HepG2 (cell line): Measurements from ENCODE around the gene PPP2R5C. TPM values are rescaled to one million over a fixed set of nuclear protein-coding genes. Genes with fewer than 3 reads are reported as not detected.

Experiments
- ATAC-seq: fragments of 200-7000 bp; cut with Tn5 transposase; 3 replicates; pipeline ENCODE4 v1.9.1; 2020; ENCODE audit warnings: mild to moderate bottlenecking, moderate library complexity
- BruUV-seq: library from RNA; stranded (reverse); fragments of 400-500 nt; replicated peaks from 2 replicates; lab custom pipeline; 2021; lab: Mats Ljungman, UMichigan
- CTCF ChIA-PET: fragments of 300-600 bp; formaldehyde crosslinking; extraction: SDS; loops from one replicate; lab custom pipeline; 2021; ENCODE audit warnings: low total read pairs, inconsistent platforms, low intra/inter-chr PET ratio; lab: Yijun Ruan, JAX
- POLR2A ChIA-PET: fragments of 350-600 bp; sonication (Branson Sonifier 250); formaldehyde crosslinking; loops from one replicate; lab custom pipeline; 2020; ENCODE audit warnings: antibody characterized with exemption, inconsistent platforms; lab: Yijun Ruan, JAX
- DNase-seq: peaks from one replicate; pipeline ENCODE4 v3.0.0-alpha.2; 2015; ENCODE audit warnings: low spot score
- FAIRE-seq: peaks from 3 replicates; lab custom pipeline; 2011; peaks lifted over from hg19 to GRCh38; lab: Jason Lieb, UNC
- H2AFZ ChIP-seq: one replicate; pipeline ENCODE4 v1.6.1; 2011; ENCODE audit warnings: low read length, inconsistent platforms
- H3K27ac ChIP-seq: fragments of 300-600 bp; 3 replicates; pipeline ENCODE4 v1.8.0; 2011; ENCODE audit warnings: mixed run types, mild to moderate bottlenecking, mixed read lengths, low read length, inconsistent platforms; ENCODE audit not compliant: insufficient read depth; ENCODE audit errors: extremely low read length
- H3K27me3 ChIP-seq, 2 experiments: fragments of 200-600 bp in 1 of 2; 2 replicates in 1 of 2; 3 replicates in 1 of 2; pipeline versions ENCODE4 v1.6.0 to v1.8.0; 2011; ENCODE audit warnings: low read length in 2 of 2, mild to moderate bottlenecking in 2 of 2, moderate library complexity in 2 of 2, inconsistent platforms in 1 of 2; ENCODE audit not compliant: insufficient read depth in 2 of 2, control insufficient read depth in 1 of 2
- H3K36me3 ChIP-seq, 2 experiments: fragments of 200-600 bp in 1 of 2; replicated peaks in 1 of 2; 2 replicates in 1 of 2; 3 replicates in 1 of 2; pipeline versions ENCODE4 v1.5.1 to v1.8.0; 2011; ENCODE audit warnings: low read length in 2 of 2, inconsistent platforms in 1 of 2; ENCODE audit not compliant: insufficient read depth in 2 of 2, control insufficient read depth in 1 of 2
- H3K4me1 ChIP-seq: 2 replicates; pipeline ENCODE4 v1.5.1; 2012; ENCODE audit warnings: low read length, inconsistent platforms; ENCODE audit not compliant: insufficient read depth
- H3K4me2 ChIP-seq: 2 replicates; pipeline ENCODE4 v1.6.0; 2011; ENCODE audit warnings: low read depth, low read length, inconsistent platforms
- H3K4me3 ChIP-seq, 3 experiments: fragments of 200-600 bp in 1 of 3; sonication (generic), shearing (Covaris generic) in 1 of 3; replicated peaks in 1 of 3; 2 replicates each; pipeline ENCODE4 v1.5.1; 2011 to 2016; ENCODE audit warnings: low read length in 3 of 3, inconsistent platforms in 2 of 3, low read depth in 2 of 3, mild to moderate bottlenecking in 2 of 3, control low read depth in 1 of 3, mixed read lengths in 1 of 3; ENCODE audit not compliant: insufficient read depth in 1 of 3
- H3K79me2 ChIP-seq: one replicate; pipeline ENCODE4 v1.6.1; 2011; ENCODE audit warnings: low read length, inconsistent platforms; ENCODE audit not compliant: insufficient read depth
- H3K9ac ChIP-seq: 2 replicates; pipeline ENCODE4 v1.6.0; 2011; ENCODE audit warnings: mild to moderate bottlenecking, low read depth, low read length, inconsistent platforms; ENCODE audit not compliant: insufficient read depth
- H3K9me3 ChIP-seq: 2 replicates; pipeline ENCODE4 v1.5.1; 2012; ENCODE audit warnings: mild to moderate bottlenecking, low read length
- H4K20me1 ChIP-seq: 2 replicates; pipeline ENCODE4 v1.6.0; 2011; ENCODE audit warnings: inconsistent platforms, mild to moderate bottlenecking, low read length, moderate library complexity; ENCODE audit not compliant: insufficient read depth
- ARNTL ChIP-seq: sonication (generic); formaldehyde crosslinking; IDR thresholded peaks from 2 replicates; pipeline ENCODE4 v1.4.0; 2020; ENCODE audit warnings: mild to moderate bottlenecking, missing genetic modification reagents
- BRD4 ChIP-seq: sonication (generic); formaldehyde crosslinking; IDR thresholded peaks from 2 replicates; pipeline ENCODE4 v1.4.0; 2020; ENCODE audit warnings: missing genetic modification reagents
- DMAP1 ChIP-seq: IDR thresholded peaks from 2 replicates; pipeline ENCODE4 v1.6.1; 2016
- RCOR2 ChIP-seq: IDR thresholded peaks from 2 replicates; pipeline ENCODE4 v1.6.1; 2016; ENCODE audit warnings: missing biosample characterization, missing genetic modification reagents
- SMC3 ChIP-seq: IDR thresholded peaks from 2 replicates; pipeline ENCODE4 v1.6.1; 2011; ENCODE audit warnings: low read length, improper control_type of control experiment
- SP5 ChIP-seq: IDR thresholded peaks from 2 replicates; pipeline ENCODE4 v1.6.1; 2016; ENCODE audit warnings: low read depth, borderline replicate concordance
- TCF12 ChIP-seq, 2 experiments: fragments of 450-650 bp in 1 of 2; sonication (generic) in 1 of 2; formaldehyde crosslinking in 1 of 2; IDR thresholded peaks; 2 replicates each; pipeline versions ENCODE4 v1.6.1 to v1.8.0; 2017 to 2022; ENCODE audit warnings: antibody characterized with exemption in 1 of 2, mild to moderate bottlenecking in 1 of 2, missing genetic modification reagents in 1 of 2, moderate library complexity in 1 of 2
- XRCC5 ChIP-seq: fragments of 200-400 bp; formaldehyde crosslinking; optimal IDR thresholded peaks from 2 replicates; pipeline ENCODE3; 2017; ENCODE audit warnings: mild to moderate bottlenecking, low read length
- ZBTB1 ChIP-seq: sonication (generic); formaldehyde crosslinking; IDR thresholded peaks from 2 replicates; pipeline ENCODE4 v1.4.0; 2020; ENCODE audit warnings: missing genetic modification reagents, borderline replicate concordance
- ZBTB7A ChIP-seq: sonication (generic); formaldehyde crosslinking; IDR thresholded peaks from 2 replicates; pipeline ENCODE4 v1.8.0; 2022; ENCODE audit warnings: mild to moderate bottlenecking, missing genetic modification reagents
- ZNF12 ChIP-seq: sonication (generic); formaldehyde crosslinking; IDR thresholded peaks from 2 replicates; pipeline ENCODE4 v1.5.0; 2020; ENCODE audit warnings: missing genetic modification reagents
- WGBS: methylation state at CpG from one replicate; pipeline ENCODE4 v1.1.6; 2017; ENCODE audit warnings: low lambda C conversion rate; 5-methylcytosine and 5-hydroxymethylcytosine counted together
- in situ Hi-C: cut with HindIII; loops from 2 replicates; pipeline ENCODE4 v1.10.0; 2017; ENCODE audit warnings: low pct_unique_long_range_greater_than_20kb; ENCODE audit not compliant: extremely low pct_ligation_motif_present
- intact Hi-C: fragments of 100-400 bp; cut with micrococcal nuclease; formaldehyde crosslinking; loops from one replicate; pipeline ENCODE4 v1.10.0; 2022; ENCODE audit not compliant: unreplicated experiment
- polyA plus RNA-seq, 8 experiments: library from polyadenylated mRNA; depleted of rRNA in 3 of 8; stranded (reverse) in 7 of 8; unstranded in 1 of 8; fragments of >200 nt; fragmentation: Illumina TruSeq in 4 of 8; extraction: Trizol in 4 of 8; gene quantifications; 2 replicates each; pipeline versions ENCODE4 v1.2.1 to v1.2.3, GENCODE V29; 2011 to 2016; ENCODE audit warnings: low read depth in 4 of 8, missing spikeins in 1 of 8, mixed read lengths in 1 of 8; ENCODE audit not compliant: insufficient read depth in 1 of 8
- total RNA-seq, 5 experiments: library from RNA; depleted of rRNA; stranded (reverse); fragments of >200 nt; fragmentation: Illumina TruSeq; extraction: Trizol; gene quantifications; 2 replicates each; pipeline ENCODE4 v1.2.3, GENCODE V29; 2016; ENCODE audit warnings: low read depth in 1 of 5

PPP2R5C gene
- total and polyA plus RNA-seq, 2 of the 13 experiments (the other 11 are each of a cell fraction or from before 2014, with no cell fraction given): 74.3 to 78.5 TPM

GRCh38 chr14:101962503-101962874 lies 201.0 kb downstream of the PPP2R5C start (continued):
- TF ChIP-seq TCF12 (IDR thresholded peaks at IDR 0.05) (no peak), TCF12 (CRISPR knock-in tag; IDR thresholded peaks at IDR 0.05) (no peak), DMAP1 (CRISPR knock-in tag) (peak; percentile 61; the same call in 1 of the 2 replicates), XRCC5 (peak; percentile 74), ZNF12 (CRISPR knock-in tag) (peak; percentile 79)

GRCh38 chr14:101963052-101963451 lies 201.5 kb downstream of the PPP2R5C start:
- Histone ChIP-seq H3K79me2 (peaks cover 37% of the 10 kb centered on the region), H3K4me1 (peaks cover 80% of the 10 kb centered on the region)
- TF ChIP-seq BRD4 (CRISPR knock-in tag): no peak
- no peak for TF ChIP-seq ZBTB7A
- TF ChIP-seq RCOR2 (CRISPR knock-in tag): no peak
- no peak for TF ChIP-seq SMC3
- no peak for TF ChIP-seq ZBTB1 (CRISPR knock-in tag)
- TF ChIP-seq SP5: no peak
- no peak for TF ChIP-seq ARNTL (CRISPR knock-in tag)
- TF ChIP-seq, all 625 proteins: peak for 0
- no peaks in the 10 kb centered on the region for H3K9me3 ChIP-seq
- CTCF ChIA-PET: no interaction called here
- no TSS peak for BruUV-seq
- H3K27me3 ChIP-seq: no peaks in the 10 kb centered on the region; a peak in 1 of 5 replicates
- WGBS: 94% methylated on average over 5 of the region's 5 CpGs
- peak overlapping the region; percentile 61 for H3K9ac ChIP-seq
- H3K27ac ChIP-seq: peak overlapping the region; percentile 45
- H3K4me3 ChIP-seq: no peak overlapping the region; a peak in 1 of 6 replicates
- H3K4me2 ChIP-seq: peak overlapping the region; percentile 93
- POLR2A ChIA-PET: interaction anchor here (0.9 kb wide), 1 partner anchor 9 kb away, joined by 3 read pairs; no protein-coding TSS in a partner anchor
- intact Hi-C loops (loop anchor here (2.0 to 5.0 kb wide), 2 partner anchors 124 to 359 kb away; partner anchors contain the start of gene HSP90AA1), in situ Hi-C loops (loop anchor here (5.0 kb wide), 2 partner anchors 134 to 354 kb away; partner anchors contain the start of gene ZNF839)
- no peak for DNase-seq
- H3K36me3 ChIP-seq: peaks cover 0 to 3% of the 10 kb centered on the region in 2 experiments; a peak in 2 of 5 replicates
- ATAC-seq: no peak
- no peak overlapping the region for H2AFZ ChIP-seq
- FAIRE-seq: no peak
- H4K20me1 ChIP-seq: peaks cover 12% of the 10 kb centered on the region
